Measurements from ENCODE around the gene ZSWIM5. TPM values are rescaled to one million over a fixed set of nuclear protein-coding genes. Genes with fewer than 3 reads are reported as not detected.

ZSWIM5 gene
- total RNA-seq, 1 experiment from 2014 or later = 2.2 TPM

GRCh38 chr1:45146833-45147232, 59.6 kb downstream of the ZSWIM5 start:
- H3K9me3 Mint-ChIP-seq = no peaks in the 10 kb centered on the region
- ChIA-PET POLR2A (interaction anchor here (0.6 kb wide), 1 partner anchor 49 kb away, joined by 8 read pairs; no protein-coding TSS in a partner anchor), CTCF (interaction anchor here (0.7 kb wide), 1 partner anchor 246 kb away, joined by 3 read pairs; no protein-coding TSS in a partner anchor)
- H3K27ac Mint-ChIP-seq = no peak overlapping the region
- DNase-seq (ENCODE audit: low spot score) = no peak
- peaks cover 7% of the 10 kb centered on the region for H3K4me1 Mint-ChIP-seq
- H3K4me3 Mint-ChIP-seq = no peak overlapping the region
- no peaks in the 10 kb centered on the region for H3K27me3 Mint-ChIP-seq (ENCODE audit: low read depth)
- no peak for TF ChIP-seq E2F4 (CRISPR knock-in tag; IDR thresholded peaks at IDR 0.05; ENCODE audit: borderline replicate concordance, low read depth)
- TF ChIP-seq SMAD3 (CRISPR knock-in tag; IDR thresholded peaks at IDR 0.05; ENCODE audit: borderline replicate concordance) = no peak
- no peak for TF ChIP-seq FOXP4 (CRISPR knock-in tag; IDR thresholded peaks at IDR 0.05)
- TF ChIP-seq CBFB (CRISPR knock-in tag; IDR thresholded peaks at IDR 0.05; ENCODE audit: low read depth) = no peak
- TF ChIP-seq IRF2 (CRISPR knock-in tag; IDR thresholded peaks at IDR 0.05; ENCODE audit: borderline replicate concordance, low read depth) = no peak
- no peak for TF ChIP-seq GRHL2 (CRISPR knock-in tag; IDR thresholded peaks at IDR 0.05; ENCODE audit: insufficient replicate concordance, severe bottlenecking)
- no peak for TF ChIP-seq CREB1 (CRISPR knock-in tag; IDR thresholded peaks at IDR 0.05)
- no peak for TF ChIP-seq PRDM15 (CRISPR knock-in tag; IDR thresholded peaks at IDR 0.05)
- H3K36me3 Mint-ChIP-seq = no peaks in the 10 kb centered on the region
- ATAC-seq = no peak

GRCh38 chr1:45141247-45142003, 65.0 kb downstream of the ZSWIM5 start:
- no peaks in the 10 kb centered on the region for H3K9me3 Mint-ChIP-seq
- CTCF ChIA-PET = no interaction called here
- H3K27me3 Mint-ChIP-seq (ENCODE audit: low read depth) = no peaks in the 10 kb centered on the region
- DNase-seq (ENCODE audit: low spot score) (no peak), ATAC-seq (no peak)
- no peak for TF ChIP-seq ZNF138 (CRISPR knock-in tag; conservative IDR thresholded peaks at IDR 0.05)
- no peaks in the 10 kb centered on the region for H3K4me1 Mint-ChIP-seq
- no peak overlapping the region for H3K4me3 Mint-ChIP-seq
- POLR2A ChIA-PET = no interaction called here
- H3K36me3 Mint-ChIP-seq = no peaks in the 10 kb centered on the region
- H3K27ac Mint-ChIP-seq = no peak overlapping the region

- Mint-ChIP-seq H3K9me3 (no peaks in the 10 kb centered on the region), H3K27me3 (ENCODE audit: low read depth) (no peaks in the 10 kb centered on the region)
- POLR2A ChIA-PET = no interaction called here
- TF ChIP-seq SMAD3 (CRISPR knock-in tag; IDR thresholded peaks at IDR 0.05; ENCODE audit: borderline replicate concordance) (no peak), CREM (CRISPR knock-in tag; IDR thresholded peaks at IDR 0.05) (no peak), NFATC4 (CRISPR knock-in tag; IDR thresholded peaks at IDR 0.05) (no peak), ZNF138 (CRISPR knock-in tag; conservative IDR thresholded peaks at IDR 0.05) (no peak), RELA (CRISPR knock-in tag; IDR thresholded peaks at IDR 0.05; ENCODE audit: borderline replicate concordance) (no peak), NR1H2 (CRISPR knock-in tag; IDR thresholded peaks at IDR 0.05) (no peak), NFYB (CRISPR knock-in tag; conservative IDR thresholded peaks at IDR 0.05; ENCODE audit: low read depth) (no peak), ERG (CRISPR knock-in tag; IDR thresholded peaks at IDR 0.05) (no peak), ZNF425 (CRISPR knock-in tag; conservative IDR thresholded peaks at IDR 0.05) (no peak), CBFB (CRISPR knock-in tag; IDR thresholded peaks at IDR 0.05; ENCODE audit: low read depth) (no peak), PRRX2 (CRISPR knock-in tag; IDR thresholded peaks at IDR 0.05) (no peak), E2F4 (CRISPR knock-in tag; IDR thresholded peaks at IDR 0.05; ENCODE audit: borderline replicate concordance, low read depth) (no peak)
These were observed 69.4 kb downstream of the ZSWIM5 start for GRCh38 chr1:45136984-45137383.

More at GRCh38 chr1:45136984-45137383, 69.4 kb downstream of the ZSWIM5 start:
- H3K27ac Mint-ChIP-seq = no peak overlapping the region
- H3K4me3 Mint-ChIP-seq = no peak overlapping the region
- DNase-seq (ENCODE audit: low spot score) (no peak), ATAC-seq (no peak)
- CTCF ChIA-PET = interaction anchor here (0.6 kb wide), 1 partner anchor 342 kb away, joined by 3 read pairs; no protein-coding TSS in a partner anchor
- H3K36me3 Mint-ChIP-seq = no peaks in the 10 kb centered on the region
- no peaks in the 10 kb centered on the region for H3K4me1 Mint-ChIP-seq

Data from WTC11 (cell line).